Progenitor cell of endocrine pancreas (in vitro differentiated cells): ENCODE data around the gene PRDX6. TPM values are rescaled to one million over a fixed set of nuclear protein-coding genes. Genes with fewer than 3 reads are reported as not detected.
"Not testable (repeated sequence)": the region's sequence is repeated elsewhere in the genome, so short reads cannot be mapped to it uniquely, and the experiment has no call there.

ENCODE experiments used
- DNase-seq: peaks from one replicate; pipeline ENCODE4 v3.0.0; 2021; ENCODE audit warnings: low spot score; ENCODE audit not compliant: unreplicated experiment
- H3K27ac Mint-ChIP-seq: 2 replicates; pipeline ENCODE4 v1.8.0; 2021; ENCODE audit warnings: mild to moderate bottlenecking, moderate library complexity, mixed read lengths
- H3K27me3 Mint-ChIP-seq: 2 replicates; pipeline ENCODE4 v1.8.0; 2021; ENCODE audit warnings: mixed read lengths
- H3K36me3 Mint-ChIP-seq: 2 replicates; pipeline ENCODE4 v1.8.0; 2022; ENCODE audit warnings: mixed read lengths; ENCODE audit not compliant: insufficient read depth
- H3K4me1 Mint-ChIP-seq: 2 replicates; pipeline ENCODE4 v1.8.0; 2021; ENCODE audit warnings: low read depth, mixed read lengths
- H3K4me3 Mint-ChIP-seq: 2 replicates; pipeline ENCODE4 v1.8.0; 2021; ENCODE audit warnings: low read depth, mild to moderate bottlenecking, moderate library complexity, mixed read lengths
- H3K9me3 Mint-ChIP-seq: 2 replicates; pipeline ENCODE4 v1.8.0; 2021; ENCODE audit warnings: low read depth, mixed read lengths
- CTCF ChIP-seq: fragments of 200-600 bp; sonication (generic); IDR thresholded peaks from one replicate; pipeline ENCODE4 v1.5.0; 2021; ENCODE audit warnings: antibody characterized with exemption, mild to moderate bottlenecking; ENCODE audit not compliant: unreplicated experiment
- total RNA-seq: library from RNA; stranded (reverse); gene quantifications from 2 replicates; pipeline ENCODE4 v1.2.1, GENCODE V29; 2021

The PRDX6 gene
- total RNA-seq, 1 donor from 2014 or later, result 258 TPM

DNA sequence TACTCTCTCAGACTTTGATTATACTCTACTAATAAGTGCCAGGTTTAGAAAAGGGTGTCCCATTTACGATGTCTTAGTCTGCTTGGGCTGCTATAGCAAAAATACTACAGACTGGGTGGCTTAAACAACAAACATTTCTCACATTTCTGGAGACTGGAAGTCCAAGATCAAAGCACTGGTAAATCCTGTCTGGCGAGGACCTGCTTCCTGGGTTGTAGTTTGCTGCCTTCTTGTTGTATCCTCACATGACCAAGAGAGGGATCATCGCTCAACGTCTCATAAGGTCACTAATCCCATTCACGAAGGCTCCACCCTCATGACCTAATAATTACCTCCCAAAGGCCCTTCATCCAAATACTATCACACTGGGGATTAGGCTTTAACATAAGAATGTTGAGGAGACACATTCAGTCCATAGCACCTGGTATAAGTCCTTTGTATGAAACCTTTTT lies 12.0 kb downstream of the PRDX6 start:
- Mint-ChIP-seq H3K36me3 (peaks cover 48% of the 10 kb centered on the region), H3K27me3 (no peaks in the 10 kb centered on the region), H3K9me3 (peaks cover 10% of the 10 kb centered on the region), H3K4me1 (no peaks in the 10 kb centered on the region), H3K27ac (peak overlapping the region; percentile 2), H3K4me3 (no peak overlapping the region)
- no peak for TF ChIP-seq CTCF
- no peak for DNase-seq

- no peaks in the 10 kb centered on the region for H3K27me3 Mint-ChIP-seq
- no peak overlapping the region for H3K4me3 Mint-ChIP-seq
- no peak for TF ChIP-seq CTCF
- peaks cover 10% of the 10 kb centered on the region for H3K9me3 Mint-ChIP-seq
- DNase-seq, result no peak
- no peak overlapping the region for H3K27ac Mint-ChIP-seq
- H3K36me3 Mint-ChIP-seq, result peaks cover 43% of the 10 kb centered on the region
- H3K4me1 Mint-ChIP-seq, result no peaks in the 10 kb centered on the region
These were observed 12.8 kb downstream of the PRDX6 start for GRCh38 chr1:173489929-173490328.

GRCh38 chr1:173491508-173491907 lies 14.4 kb downstream of the PRDX6 start:
- DNase-seq, result no peak
- peaks cover 32% of the 10 kb centered on the region for H3K36me3 Mint-ChIP-seq
- no peaks in the 10 kb centered on the region for H3K27me3 Mint-ChIP-seq
- H3K27ac Mint-ChIP-seq, result no peak overlapping the region
- TF ChIP-seq CTCF, result no peak
- H3K4me3 Mint-ChIP-seq, result no peak overlapping the region
- H3K4me1 Mint-ChIP-seq, result no peaks in the 10 kb centered on the region
- H3K9me3 Mint-ChIP-seq, result peaks cover 10% of the 10 kb centered on the region

GRCh38 chr1:173493125-173493524 lies 16.0 kb downstream of the PRDX6 start:
- H3K4me3 Mint-ChIP-seq, result not testable (repeated sequence)
- H3K9me3 Mint-ChIP-seq, result peaks cover 14% of the 10 kb centered on the region
- peaks cover 25% of the 10 kb centered on the region for H3K36me3 Mint-ChIP-seq

DNA sequence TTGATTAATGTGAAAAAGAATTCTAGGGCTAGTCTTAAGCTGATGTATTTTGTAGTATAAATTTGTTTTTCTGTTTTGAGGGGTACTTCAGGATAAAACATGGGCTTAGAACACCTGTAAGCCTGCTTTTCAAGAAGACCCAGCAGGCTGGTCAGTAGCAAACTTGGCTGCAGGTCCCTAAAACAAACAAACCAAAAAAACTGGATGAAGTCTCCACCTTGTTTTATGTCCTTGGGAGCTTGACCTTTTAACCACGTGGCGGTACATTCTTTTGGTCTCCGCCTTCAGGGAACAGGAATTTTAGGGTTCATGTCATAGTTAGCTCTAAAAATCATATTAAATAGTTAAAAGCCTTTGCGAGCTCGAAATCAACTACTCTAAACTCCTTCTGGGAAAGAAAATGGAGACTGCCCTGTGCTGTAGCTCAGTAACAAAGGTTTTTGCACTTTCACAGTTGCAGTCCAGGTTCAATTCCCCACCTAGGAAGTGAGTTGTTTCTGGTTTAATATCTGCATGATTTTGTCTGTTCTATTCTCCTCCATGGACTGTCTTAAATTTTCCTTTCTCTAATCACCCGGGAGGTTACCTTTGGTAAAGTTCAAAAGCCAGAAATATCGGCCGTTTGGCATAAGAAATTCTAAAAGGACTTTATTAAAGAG lies 18.6 kb downstream of the PRDX6 start:
- no peaks in the 10 kb centered on the region for H3K27me3 Mint-ChIP-seq
- no peaks in the 10 kb centered on the region for H3K4me1 Mint-ChIP-seq
- peaks cover 6% of the 10 kb centered on the region for H3K36me3 Mint-ChIP-seq
- no peak for DNase-seq
- H3K27ac Mint-ChIP-seq, result no peak overlapping the region
- no peak overlapping the region for H3K4me3 Mint-ChIP-seq
- peaks cover 14% of the 10 kb centered on the region for H3K9me3 Mint-ChIP-seq
- TF ChIP-seq CTCF, result no peak

More at GRCh38 chr1:173493125-173493524, 16.0 kb downstream of the PRDX6 start:
- not testable (repeated sequence) for H3K27ac Mint-ChIP-seq, H3K4me1 Mint-ChIP-seq, H3K27me3 Mint-ChIP-seq, DNase-seq

- no peak for TF ChIP-seq CTCF
- peaks cover 6% of the 10 kb centered on the region for H3K36me3 Mint-ChIP-seq
- DNase-seq, result no peak
- no peak overlapping the region for H3K4me3 Mint-ChIP-seq
- no peaks in the 10 kb centered on the region for H3K27me3 Mint-ChIP-seq
- H3K4me1 Mint-ChIP-seq, result no peaks in the 10 kb centered on the region
- H3K9me3 Mint-ChIP-seq, result peaks cover 14% of the 10 kb centered on the region
- H3K27ac Mint-ChIP-seq, result no peak overlapping the region
These were observed 19.7 kb downstream of the PRDX6 start for GRCh38 chr1:173496757-173497320.
